SU-DHL-6 (cell line): ENCODE measurements around the gene ORC1.

Experiments
- H2AFZ ChIP-seq: fragments of 200-600 bp; sonication (generic); 2 replicates; pipeline ENCODE4 v1.6.1; 2014; ENCODE audit warnings: low read depth, mild to moderate bottlenecking, moderate library complexity, mixed read lengths, antibody characterized with exemption, low read length; ENCODE audit not compliant: severe bottlenecking
- H3F3A ChIP-seq: fragments of 200-600 bp; shearing (Covaris generic); 2 replicates; pipeline ENCODE4 v1.6.0; 2016; ENCODE audit warnings: antibody characterized with exemption, mild to moderate bottlenecking; ENCODE audit not compliant: insufficient read depth
- H3K27ac ChIP-seq: fragments of 200-600 bp; sonication (generic); 2 replicates; pipeline ENCODE4 v1.5.1; 2016; ENCODE audit warnings: low read depth, mild to moderate bottlenecking, low read length, moderate library complexity, mixed read lengths
- H3K27me3 ChIP-seq: fragments of 200-600 bp; sonication (generic), shearing (Covaris generic); 2 replicates; pipeline ENCODE4 v1.6.0; 2014; ENCODE audit warnings: mild to moderate bottlenecking, low read length
- H3K36me3 ChIP-seq: fragments of 200-600 bp; sonication (generic); 2 replicates; pipeline ENCODE4 v1.6.1; 2014; ENCODE audit warnings: mild to moderate bottlenecking, low read length, mixed read lengths
- H3K4me2 ChIP-seq: fragments of 300-600, 200-600 bp; shearing (Covaris generic), sonication (generic); 2 replicates; pipeline ENCODE4 v1.6.0; 2014; ENCODE audit warnings: low read length, low read depth, mild to moderate bottlenecking; ENCODE audit not compliant: poor library complexity, severe bottlenecking
- H3K4me3 ChIP-seq: fragments of 200-600 bp; sonication (generic); 2 replicates; pipeline ENCODE4 v1.5.1; 2014; ENCODE audit warnings: antibody characterized with exemption, low read length, mild to moderate bottlenecking, mixed read lengths; ENCODE audit not compliant: insufficient read depth, poor library complexity, severe bottlenecking
- H3K79me2 ChIP-seq: fragments of 200-600 bp; sonication (generic); 2 replicates; pipeline ENCODE4 v1.6.1; 2014; ENCODE audit warnings: mild to moderate bottlenecking, low read length, moderate library complexity; ENCODE audit not compliant: insufficient read depth
- H3K9ac ChIP-seq: fragments of 200-600 bp; sonication (generic); 2 replicates; pipeline ENCODE4 v1.7.0; 2014; ENCODE audit warnings: mild to moderate bottlenecking, low read length
- H3K9me2 ChIP-seq: fragments of 200-600 bp; sonication (generic); replicated peaks from 2 replicates; pipeline ENCODE4 v1.6.1; 2014; ENCODE audit warnings: low read length; ENCODE audit not compliant: insufficient read depth
- H3K9me3 ChIP-seq: fragments of 200-600 bp; sonication (generic); 2 replicates; pipeline ENCODE4 v1.6.1; 2014; ENCODE audit warnings: low read length, mixed read lengths; ENCODE audit not compliant: insufficient read depth
- H4K20me1 ChIP-seq: fragments of 200-600 bp; sonication (generic); 2 replicates; pipeline ENCODE4 v1.6.1; 2014; ENCODE audit warnings: low read depth, mild to moderate bottlenecking, antibody characterized with exemption, low read length, moderate library complexity, mixed read lengths
- EZH2phosphoT487 ChIP-seq: fragments of 200-600 bp; sonication (generic), shearing (Covaris generic); conservative IDR thresholded peaks from 2 replicates; pipeline ENCODE4 v1.6.1; 2018; ENCODE audit warnings: mild to moderate bottlenecking, antibody characterized with exemption, low read length, moderate library complexity, mixed read lengths
- TF ChIP-seq, protein P1 (sequence below): fragments of 200-600 bp; sonication (generic); IDR thresholded peaks from one replicate; pipeline ENCODE4 v1.5.1; 2017; ENCODE audit warnings: antibody characterized with exemption, mild to moderate bottlenecking, low read length, moderate library complexity; ENCODE audit not compliant: insufficient read depth, poor library complexity, severe bottlenecking

ORC1 gene

DNA sequence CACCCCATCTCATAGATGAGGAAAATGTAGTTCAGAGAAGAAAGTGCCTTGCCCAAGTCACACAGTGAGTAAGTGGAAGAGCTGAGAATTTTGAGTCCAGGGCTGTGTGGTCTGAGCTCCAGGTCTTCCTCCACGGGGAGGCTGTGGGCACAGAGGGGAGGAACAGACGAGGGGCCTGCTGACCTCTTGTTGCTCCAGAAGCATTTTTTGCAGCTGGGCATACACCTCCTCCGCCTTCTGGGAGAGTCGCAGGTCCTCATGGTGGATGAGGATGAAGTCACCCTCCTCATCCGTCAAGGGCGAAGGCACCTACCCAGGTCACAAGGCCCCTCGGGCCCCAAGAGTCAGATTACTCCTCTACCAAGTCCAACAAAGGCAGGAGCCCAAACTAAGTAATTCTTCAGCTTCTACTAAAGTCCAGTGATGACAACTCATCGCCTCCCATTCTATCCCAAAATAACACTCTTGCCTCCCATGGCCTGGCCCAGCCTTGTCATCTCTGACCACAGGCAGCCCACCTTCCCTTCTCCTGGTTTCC is 47.3 kb downstream of the ORC1 start:
- Histone ChIP-seq H3K79me2 (no peaks in the 10 kb centered on the region), H3K4me2 (no peak overlapping the region), H4K20me1 (no peaks in the 10 kb centered on the region), H3K9ac (no peak overlapping the region), H3F3A (no peaks in the 10 kb centered on the region), H2AFZ (no peak overlapping the region), H3K27ac (no peak overlapping the region), H3K9me3 (no peaks in the 10 kb centered on the region), H3K4me3 (no peak overlapping the region), H3K36me3 (peaks cover 4% of the 10 kb centered on the region; the same call in 1 of the 2 replicates), H3K27me3 (no peaks in the 10 kb centered on the region), H3K9me2 (no peaks in the 10 kb centered on the region)
- TF ChIP-seq, protein P1, sequence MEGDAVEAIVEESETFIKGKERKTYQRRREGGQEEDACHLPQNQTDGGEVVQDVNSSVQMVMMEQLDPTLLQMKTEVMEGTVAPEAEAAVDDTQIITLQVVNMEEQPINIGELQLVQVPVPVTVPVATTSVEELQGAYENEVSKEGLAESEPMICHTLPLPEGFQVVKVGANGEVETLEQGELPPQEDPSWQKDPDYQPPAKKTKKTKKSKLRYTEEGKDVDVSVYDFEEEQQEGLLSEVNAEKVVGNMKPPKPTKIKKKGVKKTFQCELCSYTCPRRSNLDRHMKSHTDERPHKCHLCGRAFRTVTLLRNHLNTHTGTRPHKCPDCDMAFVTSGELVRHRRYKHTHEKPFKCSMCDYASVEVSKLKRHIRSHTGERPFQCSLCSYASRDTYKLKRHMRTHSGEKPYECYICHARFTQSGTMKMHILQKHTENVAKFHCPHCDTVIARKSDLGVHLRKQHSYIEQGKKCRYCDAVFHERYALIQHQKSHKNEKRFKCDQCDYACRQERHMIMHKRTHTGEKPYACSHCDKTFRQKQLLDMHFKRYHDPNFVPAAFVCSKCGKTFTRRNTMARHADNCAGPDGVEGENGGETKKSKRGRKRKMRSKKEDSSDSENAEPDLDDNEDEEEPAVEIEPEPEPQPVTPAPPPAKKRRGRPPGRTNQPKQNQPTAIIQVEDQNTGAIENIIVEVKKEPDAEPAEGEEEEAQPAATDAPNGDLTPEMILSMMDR: no peak
- no peak for TF ChIP-seq EZH2phosphoT487

DNA sequence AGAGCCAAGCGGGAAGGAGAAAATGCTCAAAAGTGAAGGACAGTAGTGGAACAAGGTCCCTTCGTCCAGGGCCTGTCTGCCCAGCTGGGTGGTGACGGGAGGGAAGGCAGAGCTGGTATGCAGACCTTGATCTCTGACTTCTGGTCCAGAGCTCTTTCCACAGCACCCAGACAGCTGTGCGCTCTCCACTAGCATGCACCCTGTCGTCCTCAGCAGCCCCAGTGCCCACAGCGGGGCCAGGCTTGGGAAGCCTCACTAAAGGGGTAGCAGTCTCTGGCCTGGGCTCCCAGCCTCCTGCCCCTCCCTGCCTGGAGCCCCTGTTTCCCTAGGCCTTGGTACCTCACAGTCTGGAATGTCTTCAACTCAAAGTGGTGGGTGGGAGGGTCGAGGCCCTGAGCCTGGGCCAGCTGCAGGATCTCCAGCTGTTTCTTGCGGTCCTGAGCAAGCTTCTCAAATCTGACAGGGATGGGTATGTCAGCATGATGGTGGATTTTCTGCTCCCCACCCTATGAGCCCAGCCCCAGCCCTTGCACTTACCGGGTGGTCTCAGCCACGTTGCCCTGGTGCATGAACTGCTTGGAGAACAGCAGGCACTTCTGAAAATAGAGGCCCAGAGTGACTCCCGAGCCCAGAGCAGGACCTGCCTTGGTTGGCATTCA is 48.2 kb downstream of the ORC1 start:
- peaks cover 4% of the 10 kb centered on the region; the same call in 1 of the 2 replicates for H3K36me3 ChIP-seq

DNA sequence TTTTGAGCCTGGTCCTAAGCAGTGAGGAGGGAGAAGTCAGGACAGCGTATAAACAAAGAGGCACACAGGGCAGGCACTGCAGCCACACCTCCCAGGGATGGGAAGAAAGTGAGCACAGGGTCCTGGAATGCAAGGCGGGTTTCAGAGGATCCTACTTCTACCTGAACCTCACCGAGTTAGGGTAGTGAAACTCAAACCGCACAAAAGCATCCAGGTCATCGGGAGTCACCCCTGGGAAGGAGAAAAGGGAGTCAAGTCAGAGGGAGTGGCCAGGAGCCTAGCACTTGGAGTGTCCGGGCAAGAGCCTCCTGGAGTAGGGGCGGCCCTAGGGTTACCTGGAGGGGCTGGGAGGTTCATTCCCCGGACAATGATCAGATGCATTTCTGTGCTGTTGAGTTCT is 48.8 kb downstream of the ORC1 start:
- H3K9ac ChIP-seq: no peak overlapping the region
- H3K79me2 ChIP-seq: no peaks in the 10 kb centered on the region
- no peak overlapping the region for H2AFZ ChIP-seq
- H3F3A ChIP-seq: no peaks in the 10 kb centered on the region
- H3K4me3 ChIP-seq: no peak overlapping the region
- H3K9me3 ChIP-seq: no peaks in the 10 kb centered on the region
- H3K36me3 ChIP-seq: peaks cover 4% of the 10 kb centered on the region; the same call in 1 of the 2 replicates
- no peak for TF ChIP-seq EZH2phosphoT487
- TF ChIP-seq, protein P1: no peak
- no peak overlapping the region for H3K27ac ChIP-seq
- H3K27me3 ChIP-seq: no peaks in the 10 kb centered on the region
- H3K9me2 ChIP-seq: no peaks in the 10 kb centered on the region
- H3K4me2 ChIP-seq: no peak overlapping the region
- H4K20me1 ChIP-seq: no peaks in the 10 kb centered on the region

More for the DNA sequence above, 48.2 kb downstream of the ORC1 start:
- Histone ChIP-seq H3K4me3 (no peak overlapping the region), H3K9ac (no peak overlapping the region), H3K27me3 (no peaks in the 10 kb centered on the region), H3K79me2 (no peaks in the 10 kb centered on the region), H3K27ac (no peak overlapping the region), H3K9me3 (no peaks in the 10 kb centered on the region), H2AFZ (no peak overlapping the region), H3K9me2 (no peaks in the 10 kb centered on the region), H3K4me2 (no peak overlapping the region), H3F3A (no peaks in the 10 kb centered on the region), H4K20me1 (no peaks in the 10 kb centered on the region)
- TF ChIP-seq, protein P1: no peak
- no peak for TF ChIP-seq EZH2phosphoT487
